HepG2 (cell line): ENCODE measurements around the gene NRK. TPM values are rescaled to one million over a fixed set of nuclear protein-coding genes. Genes with fewer than 3 reads are reported as not detected.

ENCODE experiments used
- DDIT3 ChIP-seq: sonication (generic); formaldehyde crosslinking; IDR thresholded peaks from 2 replicates; pipeline ENCODE4 v1.4.0; 2020; ENCODE audit warnings: mild to moderate bottlenecking, missing genetic modification reagents
- E2F5 ChIP-seq: sonication (generic); formaldehyde crosslinking; conservative IDR thresholded peaks from 2 replicates; pipeline ENCODE4 v1.4.0; 2020; ENCODE audit warnings: missing genetic modification reagents
- EP300 ChIP-seq, 3 experiments: sonication (generic) in 1 of 3; formaldehyde crosslinking in 1 of 3; IDR thresholded peaks; 2 replicates each; pipeline versions ENCODE4 v1.5.1 to v1.6.1; 2011 to 2020; ENCODE audit warnings: low read depth in 2 of 3, low read length in 2 of 3, borderline replicate concordance in 1 of 3, improper control_type of control experiment in 1 of 3, mild to moderate bottlenecking in 1 of 3, missing genetic modification reagents in 1 of 3, moderate library complexity in 1 of 3
- ETV6 ChIP-seq: sonication (generic); formaldehyde crosslinking; conservative IDR thresholded peaks from 2 replicates; pipeline ENCODE4 v1.4.0; 2020; ENCODE audit warnings: missing genetic modification reagents
- FOXP1 ChIP-seq, 2 experiments: fragments of 450-650 bp in 1 of 2; IDR thresholded peaks; 2 replicates each; pipeline ENCODE4 v1.6.1; 2017 to 2018; ENCODE audit warnings: antibody characterized with exemption in 1 of 2
- HDAC2 ChIP-seq: sonication (generic); formaldehyde crosslinking; IDR thresholded peaks from 2 replicates; pipeline ENCODE4 v1.4.0; 2020; ENCODE audit warnings: missing genetic modification reagents
- HNF1A ChIP-seq, 2 experiments: sonication (generic) in 1 of 2; formaldehyde crosslinking in 1 of 2; IDR thresholded peaks; 2 replicates each; pipeline versions ENCODE4 v1.4.0 to v1.6.1; 2016 to 2020; ENCODE audit warnings: borderline replicate concordance in 1 of 2, low read depth in 1 of 2, mild to moderate bottlenecking in 1 of 2, missing genetic modification reagents in 1 of 2
- IKZF1 ChIP-seq: fragments of 450-650 bp; IDR thresholded peaks from 2 replicates; pipeline ENCODE4 v1.7.1; 2016
- MAZ ChIP-seq, 2 experiments: sonication (generic) in 1 of 2; formaldehyde crosslinking in 1 of 2; IDR thresholded peaks; 2 replicates each; pipeline versions ENCODE4 v1.5.0 to v1.6.1; 2012 to 2020; ENCODE audit warnings: low read depth in 2 of 2, mild to moderate bottlenecking in 2 of 2, borderline replicate concordance in 1 of 2, improper control_type of control experiment in 1 of 2, low read length in 1 of 2, missing genetic modification reagents in 1 of 2, moderate library complexity in 1 of 2
- SAP130 ChIP-seq: IDR thresholded peaks from 2 replicates; pipeline ENCODE4 v1.6.1; 2016; ENCODE audit warnings: low read depth
- SCMH1 ChIP-seq: sonication (generic); formaldehyde crosslinking; IDR thresholded peaks from 2 replicates; pipeline ENCODE4 v1.9.0; 2021; ENCODE audit warnings: missing genetic modification reagents, mild to moderate bottlenecking, borderline replicate concordance
- SOX5 ChIP-seq: IDR thresholded peaks from 2 replicates; pipeline ENCODE4 v1.6.1; 2016; ENCODE audit warnings: borderline replicate concordance
- TGIF2 ChIP-seq: IDR thresholded peaks from 2 replicates; pipeline ENCODE4 v1.6.1; 2016; ENCODE audit warnings: control low read depth, missing compliant biosample characterization
- ZBTB3 ChIP-seq: sonication (generic); formaldehyde crosslinking; IDR thresholded peaks from 2 replicates; pipeline ENCODE4 v1.4.0; 2020; ENCODE audit warnings: low read depth, mild to moderate bottlenecking, moderate library complexity, missing genetic modification reagents, borderline replicate concordance
- ZBTB34 ChIP-seq: sonication (generic); formaldehyde crosslinking; IDR thresholded peaks from 2 replicates; pipeline ENCODE4 v1.8.0; 2022; ENCODE audit warnings: mild to moderate bottlenecking, missing genetic modification reagents
- ZFP41 ChIP-seq: sonication (generic); formaldehyde crosslinking; IDR thresholded peaks from 2 replicates; pipeline ENCODE4 v1.4.0; 2020; ENCODE audit warnings: mild to moderate bottlenecking, missing genetic modification reagents, borderline replicate concordance
- ZFP90 ChIP-seq: sonication (generic); formaldehyde crosslinking; IDR thresholded peaks from 2 replicates; pipeline ENCODE4 v1.8.0; 2022; ENCODE audit warnings: missing genetic modification reagents, mild to moderate bottlenecking, inconsistent platforms, borderline replicate concordance
- ZNF235 ChIP-seq: sonication (generic); formaldehyde crosslinking; IDR thresholded peaks from 2 replicates; pipeline ENCODE4 v1.8.1; 2023; ENCODE audit warnings: mild to moderate bottlenecking, missing genetic modification reagents, borderline replicate concordance
- ZNF326 ChIP-seq: sonication (generic); formaldehyde crosslinking; IDR thresholded peaks from 2 replicates; pipeline ENCODE4 v1.4.0; 2020; ENCODE audit warnings: missing genetic modification reagents, borderline replicate concordance
- polyA plus RNA-seq, 8 experiments: library from polyadenylated mRNA; depleted of rRNA in 3 of 8; stranded (reverse) in 7 of 8; unstranded in 1 of 8; fragments of >200 nt; fragmentation: Illumina TruSeq in 4 of 8; extraction: Trizol in 4 of 8; gene quantifications; 2 replicates each; pipeline versions ENCODE4 v1.2.1 to v1.2.3, GENCODE V29; 2011 to 2016; ENCODE audit warnings: low read depth in 4 of 8, missing spikeins in 1 of 8, mixed read lengths in 1 of 8; ENCODE audit not compliant: insufficient read depth in 1 of 8
- total RNA-seq, 5 experiments: library from RNA; depleted of rRNA; stranded (reverse); fragments of >200 nt; fragmentation: Illumina TruSeq; extraction: Trizol; gene quantifications; 2 replicates each; pipeline ENCODE4 v1.2.3, GENCODE V29; 2016; ENCODE audit warnings: low read depth in 1 of 5
- TF ChIP-seq, protein P1 (sequence below): sonication (generic); formaldehyde crosslinking; IDR thresholded peaks from 2 replicates; pipeline ENCODE4 v1.4.0; 2020; ENCODE audit warnings: mild to moderate bottlenecking, missing genetic modification reagents, borderline replicate concordance

NRK gene
- total and polyA plus RNA-seq, 2 of the 13 experiments (the other 11 are each of a cell fraction or from before 2014, with no cell fraction given), result not detected

DNA sequence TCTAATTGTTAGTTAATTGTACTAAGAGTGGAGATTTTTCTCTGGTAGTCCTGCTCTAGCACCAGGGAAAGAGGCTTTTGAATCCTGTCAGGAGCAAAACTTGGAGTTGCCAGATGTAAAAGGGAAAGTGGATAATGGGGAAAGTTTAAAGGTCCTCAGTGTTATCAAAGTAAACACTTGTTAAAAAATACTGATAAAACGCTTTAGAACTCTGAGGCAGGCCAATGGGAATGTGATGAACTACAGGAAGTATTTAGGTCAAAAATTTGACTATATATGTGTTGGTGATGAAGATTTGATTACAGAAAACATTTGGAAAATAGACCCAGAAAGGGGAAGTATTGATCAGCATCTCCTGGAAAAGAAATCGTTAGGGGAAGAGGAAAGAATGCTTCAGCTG lies 183.3 kb downstream of the NRK start (continued):
- TF ChIP-seq FOXP1 (IDR thresholded peaks at IDR 0.05), result no peak
- TF ChIP-seq FOXP1 (CRISPR knock-in tag; IDR thresholded peaks at IDR 0.05), result peak; percentile 38; the same call in 1 of the 2 replicates
- no peak for TF ChIP-seq ZNF326 (CRISPR knock-in tag)
- no peak for TF ChIP-seq ZNF235 (CRISPR knock-in tag)
- TF ChIP-seq HDAC2 (CRISPR knock-in tag), result 0 out of 2 replicates have a peak, but pooled peaks have one; percentile 27
- no peak for TF ChIP-seq ETV6 (CRISPR knock-in tag)
- no peak for TF ChIP-seq ZBTB34 (CRISPR knock-in tag)
- peak; percentile 60; the same call in 1 of the 2 replicates for TF ChIP-seq SOX5 (CRISPR knock-in tag)
- no peak for TF ChIP-seq ZFP41 (CRISPR knock-in tag)
- TF ChIP-seq, protein P1, sequence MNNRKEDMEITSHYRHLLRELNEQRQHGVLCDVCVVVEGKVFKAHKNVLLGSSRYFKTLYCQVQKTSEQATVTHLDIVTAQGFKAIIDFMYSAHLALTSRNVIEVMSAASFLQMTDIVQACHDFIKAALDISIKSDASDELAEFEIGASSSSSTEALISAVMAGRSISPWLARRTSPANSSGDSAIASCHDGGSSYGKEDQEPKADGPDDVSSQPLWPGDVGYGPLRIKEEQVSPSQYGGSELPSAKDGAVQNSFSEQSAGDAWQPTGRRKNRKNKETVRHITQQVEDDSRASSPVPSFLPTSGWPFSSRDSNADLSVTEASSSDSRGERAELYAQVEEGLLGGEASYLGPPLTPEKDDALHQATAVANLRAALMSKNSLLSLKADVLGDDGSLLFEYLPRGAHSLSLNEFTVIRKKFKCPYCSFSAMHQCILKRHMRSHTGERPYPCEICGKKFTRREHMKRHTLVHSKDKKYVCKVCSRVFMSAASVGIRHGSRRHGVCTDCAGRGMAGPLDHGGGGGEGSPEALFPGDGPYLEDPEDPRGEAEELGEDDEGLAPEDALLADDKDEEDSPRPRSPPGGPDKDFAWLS, result no peak
- TF ChIP-seq IKZF1, result no peak
- no peak for TF ChIP-seq SAP130 (CRISPR knock-in tag)
- TF ChIP-seq EP300 (IDR thresholded peaks at IDR 0.05; ENCODE audit: low read depth in 2 of 2, low read length in 2 of 2), result peak in 1 of 2 experiments; percentile 31; a peak in 1 of 4 replicates
- TF ChIP-seq EP300 (CRISPR knock-in tag; IDR thresholded peaks at IDR 0.05; ENCODE audit: borderline replicate concordance), result no peak
- TF ChIP-seq ZBTB3 (CRISPR knock-in tag), result no peak
- no peak for TF ChIP-seq E2F5
- TF ChIP-seq MAZ (IDR thresholded peaks at IDR 0.05; ENCODE audit: borderline replicate concordance, low read depth, low read length), result no peak
- no peak for TF ChIP-seq MAZ (CRISPR knock-in tag; IDR thresholded peaks at IDR 0.05; ENCODE audit: low read depth)
- TF ChIP-seq HNF1A (IDR thresholded peaks at IDR 0.05; ENCODE audit: low read depth), result peak; percentile 37; the same call in 1 of the 2 replicates
- TF ChIP-seq HNF1A (CRISPR knock-in tag; IDR thresholded peaks at IDR 0.05; ENCODE audit: borderline replicate concordance), result peak; percentile 53; the same call in 1 of the 2 replicates
- TF ChIP-seq ZFP90, result no peak
- no peak for TF ChIP-seq TGIF2
- TF ChIP-seq SCMH1 (CRISPR knock-in tag), result no peak
- TF ChIP-seq DDIT3 (CRISPR knock-in tag), result no peak
